LHCN-M2 (cell line): Measurements from ENCODE around the gene TTN. TPM values are rescaled to one million over a fixed set of nuclear protein-coding genes. Genes with fewer than 3 reads are reported as not detected.

ENCODE experiments used
- DNase-seq: peaks from one replicate; pipeline ENCODE4 v3.0.0-alpha.2; 2012; ENCODE audit warnings: low read depth
- total RNA-seq: library from RNA; depleted of rRNA; stranded (reverse); fragments of >200 nt; gene quantifications from 2 replicates; pipeline ENCODE4 v1.2.3, GENCODE V29; 2014; rRNA removed

Gene TTN
- total RNA-seq, 1 experiment from 2014 or later = 5.5 TPM

GRCh38 chr2:178496049-178496448, 311.2 kb downstream of the TTN start:
- no peak for DNase-seq

- no peak for DNase-seq
These were observed 315.6 kb downstream of the TTN start for GRCh38 chr2:178491612-178492011.

- DNase-seq = no peak
These were observed 321.9 kb downstream of the TTN start for GRCh38 chr2:178485356-178485755.

- DNase-seq = peak; percentile 46
These were observed 322.8 kb downstream of the TTN start for GRCh38 chr2:178484245-178485041.

- no peak for DNase-seq
These were observed 324.8 kb downstream of the TTN start for GRCh38 chr2:178482437-178482836.

GRCh38 chr2:178480227-178481181, 326.7 kb downstream of the TTN start, which contains the start of gene PLEKHA3:
Gene PLEKHA3 (plus strand): TSS chr2:178480457. CDS start chr2:178480870, 413 bp downstream.
- peak; percentile 96 for DNase-seq

- no peak for DNase-seq
These were observed 327.4 kb downstream of the TTN start for GRCh38 chr2:178479758-178480226.

- DNase-seq = no peak
These were observed 328.0 kb downstream of the TTN start for GRCh38 chr2:178479275-178479616.

GRCh38 chr2:178478439-178479274, 328.6 kb downstream of the TTN start, which contains the start of gene FKBP7:
Gene FKBP7 (minus strand): TSS chr2:178478600. CDS start chr2:178478499, 101 bp downstream.
- DNase-seq = peak; percentile 76

GRCh38 chr2:178478130-178478438, 329.1 kb downstream of the TTN start:
- peak; percentile 19 for DNase-seq

GRCh38 chr2:178477443-178478129, 329.6 kb downstream of the TTN start:
- DNase-seq = peak; percentile 12

GRCh38 chr2:178476477-178476876, 330.7 kb downstream of the TTN start:
- DNase-seq = no peak

Other genes starting within 250 kb of the TTN start
- 2.4 and 3.7 TPM in 2 replicates for gene CCDC141, start 242.7 kb upstream of the TTN start, total RNA-seq